Measurements from ENCODE around the gene C5orf58. TPM values are rescaled to one million over a fixed set of nuclear protein-coding genes. Genes with fewer than 3 reads are reported as not detected.

C5orf58 gene
- total RNA-seq, 1 donor = not detected

- DNase-seq (ENCODE audit: low read depth) = no peak
- no peak overlapping the region for H3K4me3 ChIP-seq (ENCODE audit: low read depth, low read length)
- no peak for TF ChIP-seq CTCF (IDR thresholded peaks at IDR 0.05; ENCODE audit: insufficient read depth, low read depth, low read length)
Measured at GRCh38 chr5:170252109-170252508, 19.3 kb downstream of the C5orf58 start.

GRCh38 chr5:170252720-170253350, 20.1 kb downstream of the C5orf58 start:
- TF ChIP-seq CTCF (IDR thresholded peaks at IDR 0.05; ENCODE audit: insufficient read depth, low read depth, low read length) = no peak
- H3K4me3 ChIP-seq (ENCODE audit: low read depth, low read length) = no peak overlapping the region
- peak; percentile 54 for DNase-seq (ENCODE audit: low read depth)

- no peak for DNase-seq (ENCODE audit: low read depth)
- no peak for TF ChIP-seq CTCF (IDR thresholded peaks at IDR 0.05; ENCODE audit: insufficient read depth, low read depth, low read length)
- H3K4me3 ChIP-seq (ENCODE audit: low read depth, low read length) = no peak overlapping the region
Measured at GRCh38 chr5:170254056-170254455, 21.3 kb downstream of the C5orf58 start.

GRCh38 chr5:170256571-170256970, 23.8 kb downstream of the C5orf58 start:
- no peak for DNase-seq (ENCODE audit: low read depth)
- H3K4me3 ChIP-seq (ENCODE audit: low read depth, low read length) = no peak overlapping the region
- TF ChIP-seq CTCF (IDR thresholded peaks at IDR 0.05; ENCODE audit: insufficient read depth, low read depth, low read length) = no peak

GRCh38 chr5:170257370-170257769, 24.6 kb downstream of the C5orf58 start:
- H3K4me3 ChIP-seq (ENCODE audit: low read depth, low read length) = no peak overlapping the region
- no peak for DNase-seq (ENCODE audit: low read depth)
- TF ChIP-seq CTCF (IDR thresholded peaks at IDR 0.05; ENCODE audit: insufficient read depth, low read depth, low read length) = no peak

- no peak overlapping the region for H3K4me3 ChIP-seq (ENCODE audit: low read depth, low read length)
- no peak for TF ChIP-seq CTCF (IDR thresholded peaks at IDR 0.05; ENCODE audit: insufficient read depth, low read depth, low read length)
- no peak for DNase-seq (ENCODE audit: low read depth)
Measured at GRCh38 chr5:170261528-170262043, 28.8 kb downstream of the C5orf58 start.
